ENCODE data around the gene HSPH1.
"Not testable (repeated sequence)": the region's sequence is repeated elsewhere in the genome, so short reads cannot be mapped to it uniquely, and the experiment has no call there.

HSPH1 gene

DNA sequence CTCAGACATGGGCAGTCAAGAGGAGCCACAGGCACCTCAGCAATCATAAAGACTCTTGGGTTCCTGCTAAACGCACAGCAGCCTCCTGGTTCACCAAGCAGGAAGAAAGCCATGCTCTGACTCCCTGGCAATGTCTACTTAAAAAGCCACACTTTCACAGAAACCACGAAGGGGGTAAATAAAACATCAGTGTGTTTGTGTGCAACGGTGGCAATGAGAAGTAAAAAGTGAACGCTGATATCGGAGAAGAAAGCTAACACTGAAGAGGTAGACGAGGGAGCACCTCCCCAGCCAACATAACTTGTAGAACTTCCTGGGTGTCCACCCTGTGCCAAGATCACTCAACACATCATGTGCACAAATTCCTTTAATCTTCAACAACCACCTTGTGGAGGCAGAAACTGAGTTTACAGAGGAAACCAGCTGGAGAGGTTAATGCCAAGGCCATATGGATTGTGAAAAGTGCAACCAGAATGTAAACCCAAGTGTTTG, 30.2 kb downstream of the HSPH1 start:
- no peak for DNase-seq

DNA sequence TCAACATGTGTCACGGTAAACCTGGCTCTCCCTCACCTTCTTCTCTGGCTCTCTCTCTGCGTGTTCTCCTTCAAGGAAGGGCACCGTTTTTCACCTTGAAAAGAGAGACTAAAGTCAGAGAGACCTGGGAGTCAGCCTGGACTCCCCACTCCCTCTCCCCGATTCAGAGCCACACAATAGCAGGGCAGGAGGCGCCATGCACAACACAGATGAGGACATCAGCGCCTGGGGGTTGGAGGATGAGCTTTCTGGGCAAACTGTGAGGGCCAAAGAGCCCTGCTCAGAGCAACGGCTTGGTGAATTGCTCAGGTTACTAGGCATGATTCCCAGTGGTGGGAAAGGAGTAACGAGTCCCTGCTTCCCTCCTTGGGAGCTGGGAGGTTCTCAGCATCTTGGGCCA, 32.3 kb downstream of the HSPH1 start:
- DNase-seq = no peak

DNA sequence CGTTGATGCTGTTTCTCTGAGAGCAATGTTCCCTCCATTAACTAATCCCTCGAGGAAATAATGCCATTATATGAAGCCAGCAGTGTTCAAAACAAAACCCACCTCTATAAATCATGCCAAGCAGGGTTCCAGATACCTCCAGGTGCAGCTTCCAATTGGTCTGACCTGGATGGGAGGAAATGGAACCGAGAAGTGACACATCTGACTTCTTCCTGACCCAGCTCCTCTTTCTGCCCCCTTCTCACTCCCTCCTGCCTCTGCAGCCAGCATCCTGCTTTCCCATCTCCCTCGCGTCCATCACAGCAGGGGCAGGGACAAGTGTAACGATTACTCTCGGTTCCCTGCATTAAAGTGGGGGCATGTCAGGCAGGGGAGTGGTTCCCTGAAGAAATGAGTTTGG, 37.5 kb downstream of the HSPH1 start:
- no peak for DNase-seq

DNA sequence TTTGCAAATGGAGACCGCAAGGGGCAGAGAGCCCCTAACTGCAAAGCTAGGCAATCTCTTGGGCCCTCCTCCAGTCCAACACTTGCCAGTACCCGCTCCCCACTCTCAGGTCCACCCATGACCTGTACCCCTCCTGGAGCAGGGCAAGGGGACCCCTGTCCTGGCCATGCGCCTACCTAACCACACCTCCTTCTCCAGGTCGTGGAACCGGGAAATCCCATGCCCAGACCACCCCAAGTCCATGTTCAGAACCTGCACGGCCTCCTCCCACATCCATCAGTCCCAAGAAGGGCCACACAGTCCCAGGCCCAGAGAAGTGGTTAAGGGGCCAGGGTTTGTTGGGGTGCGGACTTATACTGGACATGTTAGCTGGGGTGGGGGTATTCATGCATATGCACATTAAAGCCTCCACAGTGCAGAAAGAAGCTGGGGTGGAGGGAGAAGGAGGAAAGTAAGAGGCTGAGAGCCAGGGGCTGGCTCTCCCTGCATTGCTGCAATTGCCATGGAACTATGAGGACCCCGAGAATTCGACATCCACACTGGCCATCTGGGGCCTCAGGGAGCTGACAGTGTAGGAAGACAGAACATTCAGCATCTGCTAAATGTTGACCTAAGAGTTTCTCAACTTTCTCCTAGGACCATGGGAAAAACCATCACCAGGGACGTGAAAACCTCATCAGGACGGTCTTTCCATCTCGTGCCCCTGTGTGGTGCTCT, 39.0 kb downstream of the HSPH1 start:
- no peak for DNase-seq

DNA sequence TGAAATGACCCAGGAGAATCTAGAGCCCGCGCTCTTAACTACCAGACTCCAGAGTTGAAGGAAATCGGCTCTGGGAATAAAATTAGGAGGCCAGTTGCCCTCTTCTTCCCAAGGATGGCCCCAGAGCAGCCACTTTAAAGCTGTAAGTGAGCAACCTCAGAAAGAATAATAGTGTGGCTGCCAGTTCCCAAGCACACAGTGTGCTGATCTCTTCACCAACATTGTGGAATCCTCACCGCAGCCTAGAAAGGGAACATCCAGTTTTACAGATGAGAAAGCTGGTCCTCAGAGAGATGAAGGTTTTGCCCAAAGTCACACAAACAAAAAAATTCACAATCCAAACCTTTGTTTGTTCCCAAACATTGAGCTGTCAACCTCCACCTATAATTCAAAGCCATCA, 39.6 kb downstream of the HSPH1 start:
- no peak for DNase-seq

DNA sequence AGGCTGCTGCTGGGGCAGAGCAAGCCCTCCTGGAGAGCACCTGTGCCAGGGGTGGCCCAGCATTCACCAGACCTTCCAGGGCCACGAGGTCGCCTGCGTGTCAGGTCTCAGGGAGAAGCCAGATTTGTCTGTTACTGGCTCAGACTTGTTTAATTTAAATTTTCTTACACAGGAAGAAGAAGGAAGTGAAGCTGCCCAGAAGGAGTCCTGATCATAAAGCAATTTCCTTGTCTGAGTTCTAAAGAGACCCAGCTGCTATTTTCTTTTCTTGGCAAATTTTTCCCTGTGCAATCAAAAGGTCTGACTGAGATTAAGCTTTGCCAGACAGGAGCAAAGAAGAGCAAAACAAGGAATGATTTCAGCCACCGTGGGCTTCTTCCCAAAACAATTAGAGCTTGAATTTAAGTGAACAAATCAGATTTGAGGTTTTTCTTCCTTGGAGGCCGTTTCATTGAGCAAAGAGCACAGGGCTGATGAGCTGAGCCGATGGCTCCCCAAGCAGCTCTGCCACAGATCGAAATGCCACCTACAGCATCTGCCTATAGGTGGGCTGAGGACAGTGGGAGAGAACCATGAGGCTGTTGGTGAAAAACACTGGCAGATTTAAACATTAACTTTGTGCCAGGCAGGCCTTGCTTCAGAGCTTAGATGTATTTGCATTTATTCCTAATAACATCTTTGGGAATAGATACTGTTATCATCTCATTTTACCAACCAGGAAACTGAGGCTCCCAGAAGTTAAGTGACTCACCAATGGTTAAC, 40.1 kb downstream of the HSPH1 start:
- DNase-seq = no peak

DNA sequence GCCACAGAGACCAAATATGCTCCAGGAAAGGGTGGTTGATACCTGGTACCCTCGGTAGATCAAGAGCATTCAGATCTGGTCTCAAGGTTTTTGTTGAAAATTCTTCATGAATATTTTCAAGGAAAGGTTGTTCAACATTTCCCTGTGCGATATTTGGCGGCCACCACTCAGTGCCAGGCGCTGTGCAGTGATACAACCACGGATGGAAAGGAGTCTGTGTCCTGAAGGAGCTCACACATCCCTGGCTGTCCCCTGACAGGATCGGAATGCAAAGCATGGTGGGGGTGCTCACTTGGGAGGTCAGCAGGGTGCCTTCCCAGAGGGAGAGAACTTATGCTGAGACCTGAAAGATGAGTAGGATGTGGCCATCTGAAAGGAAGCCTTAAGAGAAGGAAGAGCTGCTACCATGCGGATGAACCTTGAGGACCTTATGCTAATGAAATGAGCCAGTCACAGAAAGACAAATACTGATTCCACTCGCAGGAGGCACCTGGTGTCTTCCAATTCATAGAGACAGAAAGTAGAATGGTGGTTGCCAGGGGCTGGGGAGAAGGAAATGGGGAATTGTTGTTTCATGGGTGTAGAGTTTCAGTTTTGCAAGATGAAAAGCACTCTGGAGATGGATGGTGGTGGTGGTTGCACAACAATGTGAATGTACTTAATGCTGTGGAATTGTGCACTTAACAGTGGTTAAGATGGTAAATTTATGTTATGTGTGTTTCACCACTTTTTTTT, 41.6 kb downstream of the HSPH1 start:
- no peak for DNase-seq

DNA sequence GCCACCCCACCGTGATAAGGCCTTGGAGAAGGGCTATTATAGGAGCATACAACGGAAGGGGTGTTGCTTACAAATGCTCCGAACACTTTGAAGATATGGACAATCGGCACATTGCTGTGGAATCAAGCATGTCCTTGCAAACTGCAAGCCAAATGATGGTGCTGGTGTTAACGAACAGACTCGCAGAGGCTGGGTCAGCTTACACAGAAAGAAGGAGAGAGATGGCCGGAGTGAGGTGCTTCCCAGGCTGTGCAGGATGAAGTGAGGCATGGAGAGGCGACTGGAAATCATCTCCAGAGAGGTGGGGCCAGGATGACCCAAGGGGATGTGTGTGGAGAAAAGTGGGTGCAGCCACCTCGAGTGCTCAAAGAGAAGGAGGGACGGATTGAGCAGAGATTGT, 42.2 kb downstream of the HSPH1 start:
- DNase-seq = no peak

DNA sequence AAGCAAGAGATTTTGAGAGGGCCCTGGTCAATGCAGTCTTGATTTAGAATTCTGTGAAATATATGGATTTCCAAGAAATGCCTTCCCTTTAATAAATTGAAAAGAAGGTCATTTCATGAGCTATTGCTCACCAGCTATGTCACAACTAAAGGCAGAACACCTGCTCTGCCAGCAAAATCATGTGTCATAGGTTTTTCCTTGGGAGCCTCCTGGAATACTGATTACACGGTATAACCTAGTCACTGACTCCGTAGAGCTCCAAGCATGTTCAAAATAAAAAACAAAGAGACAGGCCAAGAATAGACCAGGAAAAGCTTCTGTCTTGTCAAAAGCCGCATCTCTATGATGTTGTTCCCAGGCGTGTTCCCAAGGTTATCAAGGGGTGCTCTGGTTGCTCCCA, 45.5 kb downstream of the HSPH1 start:
- no peak for DNase-seq

DNA sequence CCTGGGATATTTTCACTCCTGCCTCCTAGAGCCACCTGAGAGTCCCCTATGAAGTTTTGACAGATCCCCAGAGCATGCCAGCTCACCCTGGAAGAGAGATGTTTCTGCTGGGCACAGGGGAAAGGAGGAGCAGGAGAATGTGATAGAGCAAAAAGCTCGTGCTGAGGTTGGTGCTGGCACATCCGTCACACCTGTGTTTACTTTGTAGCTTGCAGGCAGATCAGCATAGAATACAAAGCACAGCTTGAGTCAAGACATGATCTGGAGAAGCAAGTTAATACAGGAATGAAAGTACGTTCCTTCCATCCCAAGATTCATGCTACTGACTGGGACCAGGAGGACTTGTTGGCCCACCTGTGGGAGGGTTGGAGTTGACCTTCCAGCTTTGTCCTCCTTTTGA, 46.1 kb downstream of the HSPH1 start:
- no peak for DNase-seq

DNA sequence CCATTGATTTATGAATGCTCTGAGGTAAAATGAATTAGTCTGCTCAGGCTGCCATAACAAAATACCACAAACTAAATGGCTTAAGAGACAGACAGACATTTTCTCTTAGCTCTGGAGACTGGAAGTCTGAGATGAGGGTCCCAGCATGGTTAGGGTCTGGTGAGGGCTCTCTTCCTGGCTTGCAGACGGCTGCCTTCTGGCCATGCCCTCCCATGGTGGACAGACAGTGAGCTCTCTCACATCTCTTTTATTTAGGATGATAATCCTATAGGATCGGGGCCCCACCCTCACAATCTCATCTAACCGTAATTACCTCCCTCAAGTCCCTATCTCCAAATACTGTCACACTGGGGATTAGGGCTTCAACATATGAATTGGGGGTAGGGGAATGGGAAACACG, 47.1 kb downstream of the HSPH1 start:
- DNase-seq = no peak

DNA sequence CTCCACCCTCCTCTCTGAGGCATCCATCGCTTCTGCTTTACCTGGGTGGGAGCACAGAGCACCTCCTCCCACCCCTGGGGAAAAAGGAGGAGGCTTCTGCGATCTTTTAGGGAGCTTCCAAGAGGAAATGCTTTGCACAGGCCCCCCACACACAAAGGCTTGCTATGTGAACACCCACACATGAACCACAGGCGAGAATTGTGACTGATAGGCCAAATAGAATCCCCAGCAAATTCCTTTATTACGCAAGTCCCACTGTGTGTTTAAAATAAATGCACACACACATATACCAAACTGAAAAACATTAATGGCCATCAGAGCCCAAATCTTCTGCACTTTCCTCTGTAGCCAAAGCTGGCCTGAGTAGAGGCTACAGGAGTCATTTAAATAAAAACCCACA, 50.6 kb downstream of the HSPH1 start:
- DNase-seq = no peak

DNA sequence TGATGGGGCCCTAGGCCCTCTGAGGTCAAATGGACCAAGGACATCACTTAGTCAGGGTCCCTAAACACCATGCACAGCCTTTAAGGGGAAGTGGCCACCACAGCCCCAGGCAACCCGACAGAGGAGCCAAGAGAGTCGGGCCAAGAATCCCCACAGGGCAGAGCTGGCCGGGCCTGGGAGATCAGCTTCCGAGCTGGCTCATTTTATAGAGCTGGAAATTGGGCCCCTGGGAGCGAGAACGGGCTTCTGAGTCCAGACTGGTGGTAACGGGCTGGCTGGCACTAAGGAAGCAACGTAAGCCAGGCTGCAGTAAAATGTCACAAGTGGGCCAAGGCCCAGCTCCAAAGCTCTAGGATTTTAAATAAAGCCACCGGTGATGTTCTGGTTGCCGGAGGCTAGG, 51.1 kb downstream of the HSPH1 start:
- no peak for DNase-seq

DNA sequence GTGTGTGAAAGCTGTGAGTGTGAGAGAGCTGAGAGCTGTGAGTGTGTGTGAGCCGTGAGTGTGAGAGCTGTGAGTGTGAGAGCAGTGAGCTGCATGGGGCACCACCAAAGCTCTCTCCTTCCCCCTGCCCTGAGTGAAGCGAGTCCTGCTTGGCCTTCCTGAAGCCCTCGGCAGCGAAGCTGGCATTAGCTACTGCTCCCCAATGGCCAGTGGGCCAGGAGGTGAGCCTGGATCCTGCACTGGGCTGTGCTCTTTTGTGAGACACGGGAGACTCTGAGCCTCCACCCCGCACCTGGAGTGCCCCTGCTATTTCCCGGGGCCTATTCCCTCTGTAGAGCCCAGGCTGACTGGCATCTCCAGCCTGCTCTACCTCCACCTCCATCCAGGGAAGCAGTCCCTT, 51.5 kb downstream of the HSPH1 start:
- DNase-seq = no peak

DNA sequence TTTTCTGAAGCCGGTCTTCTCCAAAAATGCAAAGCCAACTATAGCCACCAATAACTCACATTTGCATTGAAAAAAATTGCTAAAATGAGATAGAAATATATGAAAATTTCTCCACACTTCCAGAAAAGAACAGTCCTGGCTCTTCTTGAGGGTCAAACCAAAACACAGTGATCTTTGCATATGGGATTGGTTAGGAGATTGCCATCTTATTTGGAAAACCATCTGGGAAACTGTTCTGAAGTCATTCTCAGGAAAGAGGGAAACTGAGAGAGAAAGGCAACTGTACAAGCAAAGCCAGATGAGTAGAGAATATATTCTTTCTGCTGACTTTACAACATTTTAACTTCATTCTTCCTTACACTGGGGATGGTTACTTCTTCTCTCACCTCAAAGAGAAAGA, 54.6 kb downstream of the HSPH1 start:
- DNase-seq = no peak

DNA sequence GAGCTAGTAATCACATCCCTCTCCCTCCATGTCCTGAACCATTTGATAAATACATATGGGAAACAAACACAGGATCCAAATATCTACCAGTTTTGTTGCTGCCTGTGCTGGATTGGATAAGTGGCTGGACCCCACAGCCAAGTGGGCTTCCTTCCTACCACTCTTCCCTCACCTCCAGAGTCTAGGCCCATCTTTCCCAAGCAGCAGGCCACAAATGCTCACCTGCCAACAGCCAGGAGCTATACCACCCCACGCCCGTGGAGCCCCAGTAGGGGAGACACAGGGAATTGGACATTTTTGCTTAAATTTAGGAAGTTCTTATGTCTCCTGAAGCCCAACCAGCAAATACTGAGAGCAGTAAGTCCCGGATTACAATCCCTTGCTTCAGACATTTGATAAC, 55.8 kb downstream of the HSPH1 start:
- DNase-seq = no peak

DNA sequence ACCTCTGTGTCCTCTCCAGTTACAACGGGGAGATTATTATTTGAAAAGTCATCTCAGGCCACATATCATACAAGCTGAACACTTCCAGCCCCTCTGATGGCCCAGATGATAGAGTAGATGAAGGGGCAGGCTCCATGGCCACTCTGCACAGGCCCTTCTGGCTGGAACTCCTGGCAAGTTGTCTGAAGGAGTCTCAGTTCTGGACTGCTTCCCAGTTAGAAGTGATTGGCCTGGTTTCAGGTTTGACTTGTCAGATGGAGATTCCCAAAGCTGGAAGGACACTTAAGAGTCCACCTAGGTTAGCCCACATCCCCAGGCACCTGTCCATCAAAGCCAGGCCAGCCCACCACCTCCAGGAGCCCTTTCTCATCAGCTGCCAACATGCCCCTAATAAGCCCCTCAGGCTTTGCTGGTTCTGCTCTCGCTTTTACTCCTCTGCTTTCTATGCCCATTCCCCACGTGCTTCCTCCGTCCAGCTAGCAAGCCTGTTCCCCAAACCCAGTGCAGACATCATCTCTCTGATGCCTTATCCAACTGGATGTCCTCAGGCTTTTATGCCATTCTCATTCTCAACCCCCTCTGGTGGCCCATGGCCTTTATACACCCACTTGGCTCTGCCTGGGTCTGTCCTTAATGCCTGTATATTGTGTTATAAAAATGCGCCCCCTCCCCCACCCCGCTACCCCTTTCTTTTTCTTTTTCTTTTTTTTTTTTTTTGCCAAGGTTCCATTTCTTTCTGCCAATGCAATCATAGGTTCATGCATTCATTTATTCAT, 56.5 kb downstream of the HSPH1 start:
- no peak for DNase-seq

DNA sequence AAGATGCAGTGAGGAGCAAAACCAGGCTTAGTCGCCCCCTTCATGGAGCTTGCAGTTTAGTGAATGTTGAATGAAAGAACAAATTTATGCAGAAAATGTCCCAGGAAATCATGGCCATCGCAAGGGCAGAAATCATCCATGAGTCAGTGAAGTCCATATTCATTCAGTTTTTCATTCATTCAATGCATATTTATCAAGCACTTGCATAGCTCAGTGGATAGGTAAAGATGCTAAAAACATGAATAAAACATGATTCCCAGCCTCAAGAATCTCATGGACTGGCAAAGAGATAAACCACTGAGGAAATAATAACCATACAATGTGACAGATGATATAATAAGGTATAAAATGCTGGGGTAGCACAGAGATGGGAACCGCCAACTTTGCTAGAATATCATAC, 58.8 kb downstream of the HSPH1 start:
- DNase-seq = no peak

DNA sequence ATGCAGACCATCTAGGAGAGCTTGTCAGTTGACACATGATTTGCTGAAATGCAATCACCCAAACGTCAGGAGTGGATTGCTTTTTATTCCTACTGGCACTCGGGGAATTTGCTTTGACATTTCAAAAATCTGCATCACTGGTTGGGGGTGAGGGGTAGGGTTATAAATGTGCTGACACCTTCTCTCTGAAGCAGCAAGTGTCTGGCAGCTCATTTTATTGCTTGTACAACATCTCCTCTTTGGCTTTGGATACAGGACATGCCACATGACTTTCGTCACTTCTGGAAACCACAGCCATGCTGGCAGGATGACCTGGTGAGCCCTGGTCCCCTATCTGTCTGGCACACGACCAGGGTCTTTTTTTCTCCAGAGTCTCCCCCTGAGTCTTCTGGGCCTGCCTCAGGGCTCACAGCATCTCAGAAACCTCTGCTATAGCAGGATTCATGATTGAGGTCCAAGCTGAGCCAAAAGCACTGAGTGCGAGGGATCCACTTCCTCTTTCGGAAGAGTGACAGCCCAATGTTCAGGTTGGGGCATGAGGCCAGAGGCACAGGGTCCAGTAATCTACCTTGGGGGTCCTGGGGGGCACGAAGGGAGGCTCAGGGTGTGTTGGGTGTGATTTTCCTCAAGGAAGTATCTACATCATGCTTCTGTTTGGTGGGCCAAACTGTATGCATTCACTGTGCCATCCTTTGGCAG, 60.1 kb downstream of the HSPH1 start:
- DNase-seq = peak; percentile 25

DNA sequence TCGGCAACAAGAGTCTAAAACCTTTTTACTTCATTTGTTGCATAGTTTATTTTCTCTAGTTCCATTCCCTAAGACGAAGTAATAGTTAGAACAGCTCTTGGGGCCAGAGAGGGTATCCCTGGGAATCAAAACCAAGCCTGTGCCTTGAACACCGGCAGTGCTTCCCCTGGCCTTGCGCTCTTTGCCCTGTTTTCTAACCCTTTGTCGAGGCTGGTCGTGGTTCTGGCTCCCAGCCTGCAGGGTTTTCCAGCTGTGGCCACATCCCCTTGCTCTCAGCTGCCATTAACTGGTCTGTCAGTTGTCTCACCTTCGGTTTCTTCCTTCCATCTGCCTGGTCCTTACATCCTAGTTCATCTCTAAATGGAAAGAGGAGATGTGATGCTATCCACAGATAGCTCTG, 61.0 kb downstream of the HSPH1 start:
- no peak for DNase-seq

DNA sequence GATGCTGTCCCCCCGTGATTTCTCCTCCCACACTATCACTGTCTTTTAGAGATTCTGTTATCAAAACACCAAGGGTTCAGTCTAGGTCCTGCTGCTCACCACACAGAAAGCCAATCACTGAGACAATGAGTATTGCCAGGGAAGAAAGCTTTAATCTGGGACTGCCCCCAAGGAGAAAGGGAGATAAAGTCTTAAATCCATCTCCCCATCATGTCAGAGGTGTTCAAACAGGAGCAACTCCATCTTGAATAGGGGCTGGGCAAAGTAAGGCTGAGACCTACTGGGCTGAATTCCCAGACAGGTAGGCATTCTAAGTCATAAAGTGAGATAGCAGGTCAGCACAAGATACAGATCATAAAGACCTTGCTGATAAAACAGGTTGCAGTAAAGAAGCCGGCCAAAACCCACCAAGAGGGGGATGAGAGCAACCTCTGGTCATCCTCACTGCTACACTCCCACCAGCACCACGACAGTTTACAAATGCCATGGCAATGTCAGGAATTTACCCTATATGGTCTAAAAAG, 63.7 kb downstream of the HSPH1 start:
- not testable (repeated sequence) for DNase-seq
